Activated CD4-positive, alpha-beta T cell treated with anti-CD3 and anti-CD28 coated beads, Interleukin-2, amount 10 ng/mL, durations not matched to agents 7 days and 5 days (primary cell): ENCODE results near the gene SMIM28. TPM values are rescaled to one million over a fixed set of nuclear protein-coding genes. Genes with fewer than 3 reads are reported as not detected.
"Not testable (repeated sequence)": the region's sequence is repeated elsewhere in the genome, so short reads cannot be mapped to it uniquely, and the experiment has no call there.

ENCODE experiments used
- CTCF ChIA-PET: fragments of 350-600 bp; sonication (Branson Sonifier 250); formaldehyde crosslinking; loops from one replicate; lab custom pipeline; 2021; ENCODE audit warnings: antibody characterized with exemption; lab: Charles Lee
- POLR2A ChIA-PET: fragments of 350-600 bp; sonication (Branson Sonifier 250); formaldehyde crosslinking; loops from one replicate; lab custom pipeline; 2021; ENCODE audit warnings: antibody characterized with exemption; lab: Charles Lee
- DNase-seq: peaks from one replicate; pipeline ENCODE4 v3.0.0-alpha.2; 2020
- H3K27ac Mint-ChIP-seq: one replicate; pipeline ENCODE4 v1.8.0; 2021; ENCODE audit warnings: mild to moderate bottlenecking, moderate library complexity, mixed read lengths
- H3K27me3 Mint-ChIP-seq: one replicate; pipeline ENCODE4 v1.8.0; 2021; ENCODE audit warnings: mixed read lengths
- H3K36me3 Mint-ChIP-seq: one replicate; pipeline ENCODE4 v1.8.0; 2021; ENCODE audit warnings: low read depth, mixed read lengths
- H3K4me1 Mint-ChIP-seq: one replicate; pipeline ENCODE4 v1.8.0; 2021; ENCODE audit warnings: mixed read lengths
- H3K4me3 Mint-ChIP-seq: one replicate; pipeline ENCODE4 v1.8.0; 2021; ENCODE audit warnings: mild to moderate bottlenecking, moderate library complexity, mixed read lengths
- H3K9me3 Mint-ChIP-seq: one replicate; pipeline ENCODE4 v1.8.0; 2021; ENCODE audit warnings: mixed read lengths
- total RNA-seq, 2 experiments: library from RNA; stranded (reverse); gene quantifications; one replicate each; pipeline ENCODE4 v1.2.3, GENCODE V29; 2021

SMIM28 gene
- total RNA-seq, 2 experiments from 2014 or later, result not detected

- DNase-seq, result no peak
- CTCF ChIA-PET, result interaction anchor here (0.6 kb wide), 1 partner anchor 178 kb away, joined by 3 read pairs; no protein-coding TSS in a partner anchor
- POLR2A ChIA-PET, result interaction anchor here (0.6 kb wide), 1 partner anchor 56 kb away, joined by 4 read pairs; no protein-coding TSS in a partner anchor
- no peaks in the 10 kb centered on the region for H3K27me3 Mint-ChIP-seq
- peaks cover 5% of the 10 kb centered on the region for H3K4me1 Mint-ChIP-seq
- H3K36me3 Mint-ChIP-seq, result peaks cover 3% of the 10 kb centered on the region
- peaks cover 3% of the 10 kb centered on the region for H3K9me3 Mint-ChIP-seq
- no peak overlapping the region for H3K4me3 Mint-ChIP-seq
- no peak overlapping the region for H3K27ac Mint-ChIP-seq
Observed at GRCh38 chr6:138418118-138418742, 40.5 kb downstream of the SMIM28 start.

GRCh38 chr6:138419766-138420165 lies 42.1 kb downstream of the SMIM28 start:
- H3K4me1 Mint-ChIP-seq, result peaks cover 8% of the 10 kb centered on the region
- H3K9me3 Mint-ChIP-seq, result peaks cover 3% of the 10 kb centered on the region
- no peaks in the 10 kb centered on the region for H3K36me3 Mint-ChIP-seq
- POLR2A ChIA-PET, result no interaction called here
- CTCF ChIA-PET, result no interaction called here
- no peak overlapping the region for H3K27ac Mint-ChIP-seq
- no peak for DNase-seq
- no peaks in the 10 kb centered on the region for H3K27me3 Mint-ChIP-seq
- no peak overlapping the region for H3K4me3 Mint-ChIP-seq

GRCh38 chr6:138420356-138420755 lies 42.7 kb downstream of the SMIM28 start:
- Mint-ChIP-seq H3K27me3 (no peaks in the 10 kb centered on the region), H3K27ac (no peak overlapping the region), H3K9me3 (peaks cover 3% of the 10 kb centered on the region), H3K4me1 (peaks cover 8% of the 10 kb centered on the region), H3K36me3 (no peaks in the 10 kb centered on the region), H3K4me3 (no peak overlapping the region)
- POLR2A ChIA-PET, result no interaction called here
- CTCF ChIA-PET, result no interaction called here
- DNase-seq, result no peak

DNA sequence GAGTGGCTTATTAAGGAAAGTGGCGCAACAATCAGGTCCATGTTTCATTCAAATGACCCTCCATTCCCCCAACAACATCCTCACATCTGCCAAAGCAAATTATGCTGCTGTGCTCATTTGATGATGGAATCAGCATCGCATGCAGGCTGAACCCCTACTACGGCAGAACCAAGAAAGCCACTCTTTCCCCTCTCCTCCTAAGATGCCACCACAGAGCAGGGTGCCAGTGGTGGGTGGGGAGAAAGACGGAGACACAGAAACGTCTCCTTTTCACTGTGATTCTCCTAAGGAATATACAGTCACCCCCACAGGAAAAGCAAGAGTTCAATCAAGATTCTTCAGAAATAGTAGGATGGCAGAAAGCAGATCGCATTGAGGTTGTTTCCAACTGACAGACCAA lies 43.4 kb downstream of the SMIM28 start:
- Mint-ChIP-seq H3K9me3 (peaks cover 3% of the 10 kb centered on the region), H3K4me1 (peaks cover 8% of the 10 kb centered on the region), H3K27ac (no peak overlapping the region), H3K36me3 (no peaks in the 10 kb centered on the region), H3K4me3 (no peak overlapping the region), H3K27me3 (no peaks in the 10 kb centered on the region)
- DNase-seq, result peak; percentile 1
- ChIA-PET CTCF (no interaction called here), POLR2A (no interaction called here)

GRCh38 chr6:138421608-138422007 lies 43.9 kb downstream of the SMIM28 start:
- no peaks in the 10 kb centered on the region for H3K27me3 Mint-ChIP-seq
- DNase-seq, result peak; percentile 3
- H3K4me1 Mint-ChIP-seq, result peaks cover 8% of the 10 kb centered on the region
- H3K4me3 Mint-ChIP-seq, result no peak overlapping the region
- CTCF ChIA-PET, result interaction anchor here (0.6 kb wide), 1 partner anchor 429 kb away, joined by 3 read pairs; no protein-coding TSS in a partner anchor
- H3K36me3 Mint-ChIP-seq, result no peaks in the 10 kb centered on the region
- POLR2A ChIA-PET, result no interaction called here
- H3K9me3 Mint-ChIP-seq, result peaks cover 3% of the 10 kb centered on the region
- no peak overlapping the region for H3K27ac Mint-ChIP-seq

DNA sequence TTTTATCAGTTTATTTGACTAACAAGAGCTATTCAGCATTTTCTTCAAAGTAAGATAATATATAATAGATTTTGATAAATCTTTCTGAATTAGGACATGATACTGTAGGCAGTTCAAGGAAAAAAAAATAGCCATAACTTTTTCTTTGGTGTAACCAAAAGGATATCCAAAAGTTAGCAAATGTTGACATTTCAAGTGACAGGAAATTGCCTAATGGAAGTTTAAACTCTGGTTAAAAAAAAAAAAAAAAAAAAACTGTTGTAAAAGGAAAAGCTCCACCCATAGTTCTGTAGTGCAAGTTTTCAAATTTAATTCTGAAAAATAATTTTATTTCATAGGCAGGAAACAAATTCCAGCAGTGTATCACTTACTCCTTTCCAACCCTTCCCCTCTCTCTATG lies 45.2 kb downstream of the SMIM28 start:
- Mint-ChIP-seq H3K4me1 (peaks cover 8% of the 10 kb centered on the region), H3K36me3 (no peaks in the 10 kb centered on the region), H3K27me3 (no peaks in the 10 kb centered on the region), H3K9me3 (peaks cover 3% of the 10 kb centered on the region), H3K27ac (no peak overlapping the region), H3K4me3 (no peak overlapping the region)
- POLR2A ChIA-PET, result no interaction called here
- CTCF ChIA-PET, result no interaction called here
- no peak for DNase-seq

DNA sequence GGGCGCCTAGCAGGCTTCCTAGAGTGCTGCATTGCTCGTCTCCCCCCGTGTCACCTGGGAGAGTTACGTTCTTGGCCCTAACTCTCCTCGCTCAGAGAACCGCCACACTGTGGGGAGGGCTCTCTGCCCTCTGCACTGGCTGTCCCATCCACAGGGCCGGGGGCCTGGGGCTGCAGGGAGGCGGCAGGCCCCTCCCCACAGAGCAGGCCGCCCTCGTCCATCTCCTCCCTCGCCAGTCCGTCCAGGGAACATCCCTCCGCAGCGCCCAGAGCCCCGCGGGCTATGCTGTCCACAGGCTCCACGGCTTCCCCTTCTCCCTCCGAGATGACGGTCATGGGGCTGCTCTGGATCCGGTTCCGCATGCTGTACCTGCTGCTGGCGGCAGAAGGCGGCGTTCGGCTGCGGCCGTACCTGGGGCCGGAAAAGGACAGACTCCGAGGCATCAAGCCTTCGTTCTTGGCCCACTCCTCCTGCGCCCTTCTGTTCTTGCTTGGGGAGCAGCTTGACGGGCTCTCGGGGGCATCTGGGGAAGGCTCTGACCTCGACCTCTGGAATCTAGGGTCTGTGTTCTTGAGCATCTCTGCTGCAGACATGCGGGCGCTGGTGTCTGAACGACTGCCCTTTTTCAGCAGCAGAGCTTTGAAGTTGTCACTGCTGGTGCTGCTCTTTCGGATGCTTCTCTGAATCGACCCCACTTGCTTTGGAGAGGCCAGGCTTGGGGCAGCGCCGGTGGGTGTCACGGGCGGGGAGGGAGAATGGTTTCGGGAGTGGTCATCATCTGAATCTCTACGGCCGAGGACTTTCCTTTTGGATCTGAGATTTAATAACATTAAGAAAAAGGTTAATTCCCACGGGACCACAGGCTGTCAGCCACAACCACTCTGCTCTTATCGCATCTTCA lies 46.5 kb downstream of the SMIM28 start:
- H3K27ac Mint-ChIP-seq, result no peak overlapping the region
- H3K27me3 Mint-ChIP-seq, result no peaks in the 10 kb centered on the region
- H3K4me1 Mint-ChIP-seq, result peaks cover 8% of the 10 kb centered on the region
- DNase-seq, result peak; percentile 3
- ChIA-PET CTCF (interaction anchor here (0.6 kb wide), 1 partner anchor 26 kb away, joined by 4 read pairs; no protein-coding TSS in a partner anchor), POLR2A (no interaction called here)
- H3K4me3 Mint-ChIP-seq, result no peak overlapping the region
- H3K36me3 Mint-ChIP-seq, result no peaks in the 10 kb centered on the region
- no peaks in the 10 kb centered on the region for H3K9me3 Mint-ChIP-seq

- H3K4me1 Mint-ChIP-seq, DNase-seq, H3K36me3 Mint-ChIP-seq, H3K9me3 Mint-ChIP-seq, H3K27ac Mint-ChIP-seq, CTCF ChIA-PET, H3K27me3 Mint-ChIP-seq, H3K4me3 Mint-ChIP-seq: not testable (repeated sequence)
- POLR2A ChIA-PET, result interaction anchor here (0.6 kb wide), 1 partner anchor 34 kb away, joined by 4 read pairs; no protein-coding TSS in a partner anchor
Observed at GRCh38 chr6:138425256-138425655, 47.6 kb downstream of the SMIM28 start.

DNA sequence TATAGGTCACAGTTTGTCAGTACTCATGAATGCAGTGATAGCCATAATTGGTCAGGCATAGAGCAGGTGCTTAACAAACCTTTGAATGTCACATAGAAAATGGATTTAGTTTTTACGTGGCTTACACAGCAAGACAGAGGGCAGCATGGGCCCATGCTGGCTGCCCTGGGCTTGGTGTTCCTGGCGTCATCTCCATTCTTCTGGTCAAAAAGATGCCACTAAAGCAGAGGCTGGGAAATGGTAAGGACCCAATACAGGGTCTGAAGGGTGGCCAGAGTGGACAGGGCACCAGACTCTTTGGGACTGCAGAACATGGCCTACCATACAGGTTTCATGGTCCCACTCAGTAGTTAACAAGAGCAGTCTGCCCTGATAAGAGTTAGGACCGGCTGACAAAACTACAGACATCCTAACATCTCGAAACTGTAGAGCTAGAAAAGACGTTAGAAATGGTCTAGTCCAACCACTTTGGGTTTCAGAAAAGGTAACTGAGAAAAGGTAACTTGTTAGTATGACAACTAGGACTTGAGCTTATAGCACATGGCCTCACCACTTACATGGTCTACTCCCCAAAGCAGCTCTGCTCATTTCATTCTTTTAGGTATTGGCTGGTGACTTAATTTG lies 48.9 kb downstream of the SMIM28 start:
- Mint-ChIP-seq H3K9me3 (no peaks in the 10 kb centered on the region), H3K27me3 (no peaks in the 10 kb centered on the region), H3K4me1 (peaks cover 8% of the 10 kb centered on the region), H3K36me3 (no peaks in the 10 kb centered on the region), H3K4me3 (no peak overlapping the region), H3K27ac (no peak overlapping the region)
- ChIA-PET POLR2A (no interaction called here), CTCF (interaction anchor here (0.6 to 2.2 kb wide), 3 partner anchors 82 to 137 kb away, joined by 3 to 11 read pairs (median 4); no protein-coding TSS in a partner anchor)
- DNase-seq, result no peak

- CTCF ChIA-PET, result interaction anchor here (1.8 to 2.2 kb wide), 2 partner anchors 12 to 81 kb away, joined by 5 to 11 read pairs; no protein-coding TSS in a partner anchor
- Mint-ChIP-seq H3K27ac (no peak overlapping the region), H3K27me3 (no peaks in the 10 kb centered on the region), H3K36me3 (no peaks in the 10 kb centered on the region), H3K4me1 (peaks cover 7% of the 10 kb centered on the region), H3K4me3 (no peak overlapping the region), H3K9me3 (no peaks in the 10 kb centered on the region)
- DNase-seq, result no peak
- POLR2A ChIA-PET, result no interaction called here
Observed at GRCh38 chr6:138427701-138428100, 50.0 kb downstream of the SMIM28 start.

DNA sequence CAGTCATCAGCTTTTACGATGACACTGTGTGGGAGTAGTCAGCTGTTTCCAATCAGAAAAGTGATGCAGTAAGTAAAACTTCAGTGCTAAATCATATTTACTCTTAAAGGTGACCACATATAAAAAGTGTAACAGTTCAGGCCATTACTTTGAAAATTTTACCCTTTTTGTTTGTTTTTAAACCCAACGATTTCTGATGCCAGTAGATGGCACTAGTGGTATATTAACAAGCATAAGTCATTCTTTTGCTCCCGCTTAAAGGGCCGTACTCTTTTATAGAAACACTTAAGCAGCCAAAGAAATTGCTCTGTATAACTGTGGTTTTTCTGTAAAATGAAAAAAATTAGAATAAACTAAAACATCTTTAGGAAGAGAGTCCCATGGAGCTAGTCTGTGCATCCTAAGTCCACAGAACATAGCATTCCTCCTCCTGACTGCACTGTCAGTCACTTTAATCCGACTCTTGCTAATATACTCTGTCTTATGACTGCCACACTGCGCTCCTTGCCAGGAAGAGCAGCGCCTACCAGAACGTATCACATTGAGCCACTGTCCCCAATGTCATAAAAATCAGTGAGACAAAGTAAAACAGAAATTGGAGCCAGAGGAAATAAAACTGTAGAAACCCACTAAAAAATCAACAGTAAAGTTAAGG lies 51.4 kb downstream of the SMIM28 start:
- ChIA-PET POLR2A (no interaction called here), CTCF (interaction anchor here (0.6 to 1.9 kb wide), 6 partner anchors 14 to 160 kb away, joined by 3 to 6 read pairs (median 4); no protein-coding TSS in a partner anchor)
- Mint-ChIP-seq H3K9me3 (no peaks in the 10 kb centered on the region), H3K27ac (no peak overlapping the region), H3K4me1 (no peaks in the 10 kb centered on the region), H3K36me3 (no peaks in the 10 kb centered on the region), H3K27me3 (no peaks in the 10 kb centered on the region), H3K4me3 (no peak overlapping the region)
- DNase-seq, result peak; percentile 35

DNA sequence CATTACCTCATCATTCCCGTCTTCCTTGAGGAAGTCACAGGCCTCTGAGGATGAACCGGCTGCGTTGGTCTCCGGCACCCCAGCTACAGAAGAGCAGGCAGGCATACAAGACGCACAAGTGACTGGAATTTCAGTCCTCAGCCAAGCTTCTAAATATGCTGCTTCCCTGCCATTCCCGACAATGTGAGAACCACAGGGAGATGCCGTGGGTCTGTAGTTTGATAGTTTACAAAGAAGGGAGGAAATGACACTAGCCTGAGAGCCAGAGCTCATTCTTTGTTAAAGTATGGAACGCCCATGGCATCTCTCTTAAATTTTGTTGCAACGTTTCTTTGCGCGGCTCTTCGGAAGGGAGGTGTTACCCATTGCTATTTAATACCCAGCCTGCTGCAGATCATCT lies 52.1 kb downstream of the SMIM28 start:
- Mint-ChIP-seq H3K27me3 (no peaks in the 10 kb centered on the region), H3K4me1 (no peaks in the 10 kb centered on the region), H3K9me3 (no peaks in the 10 kb centered on the region), H3K36me3 (no peaks in the 10 kb centered on the region), H3K27ac (no peak overlapping the region), H3K4me3 (no peak overlapping the region)
- ChIA-PET CTCF (interaction anchor here (0.6 to 1.9 kb wide), 8 partner anchors 14 to 159 kb away, joined by 3 to 6 read pairs (median 4); no protein-coding TSS in a partner anchor), POLR2A (no interaction called here)
- no peak for DNase-seq
